Mesodermal cell (in vitro differentiated cells): Measurements from ENCODE around the gene AFF3.
"Not testable (repeated sequence)": the region's sequence is repeated elsewhere in the genome, so short reads cannot be mapped to it uniquely, and the experiment has no call there.

ENCODE experiments used
- H3K27ac ChIP-seq: 2 replicates; pipeline ENCODE4 v1.7.0; 2013; ENCODE audit warnings: mild to moderate bottlenecking, low read depth, low read length, moderate library complexity; ENCODE audit not compliant: severe bottlenecking
- H3K36me3 ChIP-seq: 2 replicates; pipeline ENCODE4 v1.7.1; 2013; ENCODE audit warnings: mild to moderate bottlenecking, low read length, moderate library complexity; ENCODE audit not compliant: control insufficient read depth, insufficient read depth
- H3K4me1 ChIP-seq: one replicate; pipeline ENCODE4 v1.7.1; 2013; ENCODE audit warnings: mild to moderate bottlenecking, low read length; ENCODE audit not compliant: insufficient read depth, control insufficient read depth, poor library complexity, severe bottlenecking
- H3K4me3 ChIP-seq: 2 replicates; pipeline ENCODE4 v1.7.0; 2013; ENCODE audit warnings: low read length, control low read depth, mild to moderate bottlenecking; ENCODE audit not compliant: insufficient read depth, poor library complexity, severe bottlenecking; ENCODE audit errors: extremely low read depth
- H3K9me3 ChIP-seq: 2 replicates; pipeline ENCODE4 v1.7.1; 2013; ENCODE audit warnings: mild to moderate bottlenecking, low read length, moderate library complexity; ENCODE audit not compliant: control insufficient read depth
- WGBS, 2 experiments: methylation state at CpG; one replicate each; pipeline ENCODE4 v1.1.5; 2013; ENCODE audit warnings: missing lambda C conversion rate in 2 of 2; ENCODE audit not compliant: insufficient coverage in 2 of 2; 5-methylcytosine and 5-hydroxymethylcytosine counted together

AFF3 gene

GRCh38 chr2:99520813-99521212 lies 621.6 kb downstream of the AFF3 start:
- H3K27ac ChIP-seq = no peak overlapping the region
- 89% methylated on average over 3 of the region's 3 CpGs for WGBS, 2 experiments
- no peaks in the 10 kb centered on the region for H3K4me1 ChIP-seq
- no peak overlapping the region for H3K4me3 ChIP-seq
- H3K36me3 ChIP-seq = no peaks in the 10 kb centered on the region
- no peaks in the 10 kb centered on the region for H3K9me3 ChIP-seq

DNA sequence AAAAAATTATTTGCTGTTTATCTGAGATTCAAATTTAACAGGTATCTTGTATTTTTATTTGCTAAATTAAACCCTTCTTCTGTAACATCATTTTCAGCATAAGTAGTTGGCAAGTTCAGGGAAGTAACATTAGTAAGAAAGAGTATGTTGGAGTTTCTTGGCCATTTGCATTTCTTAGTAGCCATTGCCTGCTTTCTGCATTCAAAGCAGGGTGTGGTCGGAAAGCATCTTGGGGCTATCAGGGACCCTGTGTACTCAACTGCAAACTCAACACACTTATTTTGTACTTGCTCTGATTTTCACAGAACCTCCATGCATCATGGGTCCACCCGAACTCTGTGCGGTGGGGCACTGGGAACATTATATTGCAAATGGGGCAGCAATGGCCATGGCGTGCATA lies 622.2 kb downstream of the AFF3 start:
- Histone ChIP-seq H3K4me1 (no peaks in the 10 kb centered on the region), H3K36me3 (no peaks in the 10 kb centered on the region)
- WGBS, 2 experiments = 93 to 100% methylated on average over 3 to 4 of the region's 4 CpGs

DNA sequence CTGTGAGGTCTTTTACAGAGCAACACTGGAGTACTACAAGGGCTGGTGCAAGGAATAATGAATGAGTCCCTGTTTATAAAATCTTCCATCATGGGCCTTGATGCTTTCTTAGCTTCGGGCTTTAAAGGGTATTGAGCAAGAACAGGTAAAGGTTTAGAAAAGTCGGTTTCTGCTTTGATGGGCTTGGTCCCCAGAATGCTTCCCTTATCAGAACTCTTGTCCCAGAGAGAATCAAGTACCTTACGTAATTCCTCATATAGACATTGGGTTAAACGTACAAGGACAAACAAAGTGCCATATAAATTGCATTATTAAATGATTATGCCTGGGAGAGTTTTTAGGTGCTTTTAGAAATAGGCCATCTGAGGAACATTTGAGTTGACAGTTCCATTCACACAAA lies 628.0 kb downstream of the AFF3 start:
- no peaks in the 10 kb centered on the region for H3K36me3 ChIP-seq
- WGBS, 2 experiments = 100% methylated on average over 1 of the region's 4 CpGs; no CpG with 5 or more reads in 1 of the 2 experiments
- no peaks in the 10 kb centered on the region for H3K9me3 ChIP-seq
- H3K27ac ChIP-seq = no peak overlapping the region
- no peak overlapping the region for H3K4me3 ChIP-seq
- no peaks in the 10 kb centered on the region for H3K4me1 ChIP-seq

More for the DNA sequence above, 622.2 kb downstream of the AFF3 start:
- Histone ChIP-seq H3K9me3 (no peaks in the 10 kb centered on the region), H3K27ac (no peak overlapping the region), H3K4me3 (no peak overlapping the region)

DNA sequence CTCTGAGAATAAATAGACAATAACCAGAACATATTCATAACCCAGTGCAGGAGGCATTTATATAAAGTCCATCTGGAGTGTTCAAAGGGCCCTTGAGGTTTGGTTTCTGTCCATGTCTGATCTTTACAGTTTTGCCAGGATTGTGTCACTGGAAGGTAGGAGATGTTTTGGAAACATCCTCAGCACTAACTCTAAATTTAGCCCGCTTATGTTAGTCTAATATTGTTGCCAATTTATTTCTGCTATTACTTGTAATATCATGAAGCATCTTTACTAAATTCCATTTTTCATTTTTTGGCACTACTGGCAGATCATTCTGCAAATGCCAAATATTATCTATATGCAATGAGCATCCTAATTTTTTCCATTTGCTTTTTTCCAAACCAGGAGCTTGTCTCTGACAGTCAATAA lies 630.2 kb downstream of the AFF3 start:
- Histone ChIP-seq H3K4me1 (no peaks in the 10 kb centered on the region), H3K36me3 (no peaks in the 10 kb centered on the region), H3K9me3 (no peaks in the 10 kb centered on the region), H3K27ac (no peak overlapping the region), H3K4me3 (no peak overlapping the region)
- WGBS, 2 experiments = no CpG with 5 or more reads among the region's 1 CpG

- 76 to 89% methylated on average over 2 to 3 of the region's 4 CpGs for WGBS, 2 experiments
- no peaks in the 10 kb centered on the region for H3K36me3 ChIP-seq
- no peaks in the 10 kb centered on the region for H3K9me3 ChIP-seq
Measured at GRCh38 chr2:99509387-99509786, 633.0 kb downstream of the AFF3 start.

GRCh38 chr2:99507937-99508818 lies 634.2 kb downstream of the AFF3 start:
- H3K27ac ChIP-seq = no peak overlapping the region
- no peaks in the 10 kb centered on the region for H3K36me3 ChIP-seq
- H3K4me1 ChIP-seq = no peaks in the 10 kb centered on the region
- WGBS, 2 experiments = 87% methylated on average over 5 of the region's 7 CpGs; no CpG with 5 or more reads in 1 of the 2 experiments
- H3K4me3 ChIP-seq = no peak overlapping the region
- no peaks in the 10 kb centered on the region for H3K9me3 ChIP-seq

More at GRCh38 chr2:99509387-99509786, 633.0 kb downstream of the AFF3 start:
- H3K27ac ChIP-seq = no peak overlapping the region
- H3K4me3 ChIP-seq = no peak overlapping the region
- no peaks in the 10 kb centered on the region for H3K4me1 ChIP-seq

DNA sequence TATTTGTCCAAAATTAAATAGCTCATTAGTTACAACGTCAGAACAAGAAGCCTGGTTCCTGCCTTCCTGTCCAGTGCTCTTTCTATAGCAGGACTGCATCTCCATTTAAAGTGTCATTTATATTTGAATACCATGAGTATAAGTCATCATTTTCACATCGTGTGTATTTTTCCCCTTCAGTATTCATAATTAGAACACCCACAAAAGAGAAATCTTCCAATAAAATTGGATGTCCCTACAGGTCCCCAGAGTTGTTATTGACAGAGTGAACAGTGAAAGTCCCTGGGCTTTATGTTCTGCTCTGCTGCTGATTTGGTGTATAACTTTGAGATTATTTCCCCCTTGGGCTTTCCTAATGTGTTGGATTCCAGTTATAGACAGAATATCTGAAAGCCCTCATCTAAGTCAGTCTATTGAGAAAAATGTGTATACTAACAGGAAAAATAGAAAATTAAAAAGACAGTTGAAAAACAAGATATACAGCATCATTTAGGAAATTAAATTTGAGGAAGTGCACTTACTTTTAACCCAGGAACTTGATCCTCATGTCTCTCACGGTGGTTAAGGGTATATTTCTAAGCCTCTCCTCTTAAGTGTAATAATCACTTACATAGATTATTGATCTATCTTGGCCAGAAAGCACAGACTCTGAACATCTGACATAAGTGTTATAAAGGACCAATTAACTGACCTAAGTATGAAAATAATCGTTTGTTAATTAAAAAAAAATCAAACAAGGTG lies 637.4 kb downstream of the AFF3 start:
- no peaks in the 10 kb centered on the region for H3K4me1 ChIP-seq
- H3K27ac ChIP-seq = no peak overlapping the region
- H3K9me3 ChIP-seq = no peaks in the 10 kb centered on the region
- H3K36me3 ChIP-seq = no peaks in the 10 kb centered on the region
- WGBS, 2 experiments = no CpG with 5 or more reads among the region's 4 CpGs
- no peak overlapping the region for H3K4me3 ChIP-seq

GRCh38 chr2:99503662-99504416 lies 638.6 kb downstream of the AFF3 start:
- 92 to 94% methylated on average over 4 of the region's 8 CpGs for WGBS, 2 experiments
- not testable (repeated sequence) for H3K4me1 ChIP-seq

GRCh38 chr2:99496021-99496420 lies 646.4 kb downstream of the AFF3 start:
- 100% methylated on average over 1 of the region's 2 CpGs for WGBS, 2 experiments
- H3K4me3 ChIP-seq = no peak overlapping the region
- H3K27ac ChIP-seq = no peak overlapping the region
- H3K36me3 ChIP-seq = no peaks in the 10 kb centered on the region
- H3K9me3 ChIP-seq = peaks cover 3% of the 10 kb centered on the region
- H3K4me1 ChIP-seq = no peaks in the 10 kb centered on the region

More at GRCh38 chr2:99503662-99504416, 638.6 kb downstream of the AFF3 start:
- not testable (repeated sequence) for H3K36me3 ChIP-seq, H3K9me3 ChIP-seq, H3K4me3 ChIP-seq, H3K27ac ChIP-seq
